Parathyroid adenoma (tissue), 2 donors: Measurements from ENCODE around the gene AGFG1.

Experiments used
- H2AFZ ChIP-seq: fragments of 300-600 bp; sonication (generic); one replicate; pipeline ENCODE4 v1.7.0; 2017; ENCODE audit warnings: antibody characterized with exemption, mild to moderate bottlenecking
- H3K27ac ChIP-seq: fragments of 300-600 bp; sonication (generic); one replicate; pipeline ENCODE4 v1.7.0; 2017
- H3K27me3 ChIP-seq: fragments of 300-600 bp; sonication (generic); one replicate; pipeline ENCODE4 v1.7.0; 2017; ENCODE audit warnings: low read length; ENCODE audit not compliant: control insufficient read depth, insufficient read depth
- H3K36me3 ChIP-seq: fragments of 300-600 bp; sonication (generic); one replicate; pipeline ENCODE4 v1.7.0; 2017; ENCODE audit warnings: low read length; ENCODE audit not compliant: control insufficient read depth, insufficient read depth
- H3K4me1 ChIP-seq: fragments of 300-600 bp; sonication (generic); one replicate; pipeline ENCODE4 v1.7.0; 2017; ENCODE audit warnings: control low read depth
- H3K4me2 ChIP-seq: fragments of 300-600 bp; sonication (generic); one replicate; pipeline ENCODE4 v1.7.0; 2017; ENCODE audit warnings: low read length
- H3K4me3 ChIP-seq: fragments of 300-600 bp; sonication (generic); one replicate; pipeline ENCODE4 v1.7.0; 2017; ENCODE audit warnings: low read depth, low read length
- H3K79me2 ChIP-seq: fragments of 300-600 bp; sonication (generic); one replicate; pipeline ENCODE4 v1.7.0; 2017; ENCODE audit warnings: control low read depth
- H3K9ac ChIP-seq: fragments of 300-600 bp; sonication (generic); one replicate; pipeline ENCODE4 v1.7.0; 2017; ENCODE audit warnings: mild to moderate bottlenecking
- H3K9me3 ChIP-seq: fragments of 300-600 bp; sonication (generic); one replicate; pipeline ENCODE4 v1.7.0; 2017; ENCODE audit warnings: low read length; ENCODE audit not compliant: control insufficient read depth
- CTCF ChIP-seq: fragments of 300-600 bp; sonication (generic); IDR thresholded peaks from one replicate; pipeline ENCODE4 v1.7.0; 2017; ENCODE audit warnings: antibody characterized with exemption, mild to moderate bottlenecking
- donor health status: primary hyperparathyroidism.

AGFG1 gene

GRCh38 chr2:227472265-227473121 is 537 bp downstream of the AGFG1 start:
- Histone ChIP-seq H3K36me3 (no peaks in the 10 kb centered on the region), H3K27ac (peak overlapping the region; percentile 69), H3K4me1 (peaks cover 11% of the 10 kb centered on the region), H3K4me3 (peak overlapping the region; percentile 77), H3K9me3 (no peaks in the 10 kb centered on the region), H3K9ac (peak overlapping the region; percentile 51), H2AFZ (peak overlapping the region; percentile 80), H3K27me3 (no peaks in the 10 kb centered on the region), H3K79me2 (peaks cover 28% of the 10 kb centered on the region), H3K4me2 (peak overlapping the region; percentile 66)
- no peak for TF ChIP-seq CTCF

- H3K4me1 ChIP-seq = peaks cover 11% of the 10 kb centered on the region
- no peak overlapping the region for H3K27ac ChIP-seq
Measured at GRCh38 chr2:227473122-227473461, 1.1 kb downstream of the AGFG1 start.

DNA sequence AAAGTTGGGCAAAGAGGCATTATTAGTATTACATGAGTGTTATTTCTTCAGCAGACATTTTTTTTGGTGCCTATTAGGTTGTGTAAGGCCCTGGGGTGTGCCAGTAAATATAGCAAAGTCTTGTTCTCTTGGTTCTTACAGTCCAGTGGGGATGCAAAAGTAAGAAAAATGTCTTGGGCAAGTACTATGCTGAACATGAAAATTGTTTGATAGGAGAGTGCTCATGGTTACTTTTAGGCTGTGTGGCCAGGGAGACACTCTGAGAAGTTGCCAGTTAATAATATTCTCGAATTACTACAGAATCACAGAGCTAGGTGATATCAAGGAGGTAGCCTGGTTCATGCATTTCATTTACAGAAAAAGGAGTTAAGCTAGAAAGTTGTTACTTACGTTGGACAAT is 1.9 kb downstream of the AGFG1 start:
- H3K4me3 ChIP-seq = peak overlapping the region; percentile 47
- H3K79me2 ChIP-seq = peaks cover 39% of the 10 kb centered on the region
- H3K4me2 ChIP-seq = peak overlapping the region; percentile 66
- no peaks in the 10 kb centered on the region for H3K9me3 ChIP-seq
- H3K27me3 ChIP-seq = no peaks in the 10 kb centered on the region
- no peak overlapping the region for H2AFZ ChIP-seq
- H3K36me3 ChIP-seq = no peaks in the 10 kb centered on the region
- H3K4me1 ChIP-seq = peaks cover 14% of the 10 kb centered on the region
- TF ChIP-seq CTCF = no peak
- no peak overlapping the region for H3K27ac ChIP-seq
- H3K9ac ChIP-seq = no peak overlapping the region

More at GRCh38 chr2:227473122-227473461, 1.1 kb downstream of the AGFG1 start:
- no peak overlapping the region for H2AFZ ChIP-seq
- H3K9ac ChIP-seq = no peak overlapping the region
- no peaks in the 10 kb centered on the region for H3K9me3 ChIP-seq
- peaks cover 33% of the 10 kb centered on the region for H3K79me2 ChIP-seq
- no peaks in the 10 kb centered on the region for H3K36me3 ChIP-seq
- no peaks in the 10 kb centered on the region for H3K27me3 ChIP-seq
- peak overlapping the region; percentile 66 for H3K4me2 ChIP-seq
- peak overlapping the region; percentile 47 for H3K4me3 ChIP-seq
- no peak for TF ChIP-seq CTCF

- no peak overlapping the region for H3K9ac ChIP-seq
- H3K27ac ChIP-seq = no peak overlapping the region
Measured at GRCh38 chr2:227474410-227474809, 2.5 kb downstream of the AGFG1 start.

More at GRCh38 chr2:227474410-227474809, 2.5 kb downstream of the AGFG1 start:
- no peak for TF ChIP-seq CTCF
- Histone ChIP-seq H3K9me3 (no peaks in the 10 kb centered on the region), H2AFZ (no peak overlapping the region), H3K4me1 (peaks cover 16% of the 10 kb centered on the region), H3K36me3 (no peaks in the 10 kb centered on the region), H3K27me3 (no peaks in the 10 kb centered on the region), H3K4me3 (no peak overlapping the region), H3K79me2 (peaks cover 42% of the 10 kb centered on the region), H3K4me2 (no peak overlapping the region)
